K562 (cell line): ENCODE results near the gene JMJD1C. TPM values are rescaled to one million over a fixed set of nuclear protein-coding genes. Genes with fewer than 3 reads are reported as not detected.

ENCODE experiments used
- ARHGAP35 ChIP-seq: fragments of 450-650 bp; IDR thresholded peaks from 2 replicates; pipeline ENCODE4 v1.6.1; 2018; ENCODE audit not compliant: partially characterized antibody
- BCL6 ChIP-seq: fragments of 250-450 bp; sonication (Bioruptor Pico); IDR thresholded peaks from 2 replicates; pipeline ENCODE4 v1.4.0; 2020
- DDX20 ChIP-seq: fragments of 450-650 bp; IDR thresholded peaks from 2 replicates; pipeline ENCODE4 v1.6.1; 2016; ENCODE audit warnings: missing genetic modification characterization, low read depth, mild to moderate bottlenecking, missing compliant biosample characterization, moderate library complexity
- KAT7 ChIP-seq: sonication (generic); formaldehyde crosslinking; IDR thresholded peaks from 2 replicates; pipeline ENCODE4 v1.8.0; 2022; ENCODE audit warnings: missing genetic modification reagents, mild to moderate bottlenecking, borderline replicate concordance
- NFE2 ChIP-seq: IDR thresholded peaks from 2 replicates; pipeline ENCODE4 v1.6.1; 2014; ENCODE audit warnings: antibody characterized with exemption, low read depth
- NRF1 ChIP-seq, 2 experiments: fragments of 450-650 bp; IDR thresholded peaks in 1 of 2; conservative IDR thresholded peaks in 1 of 2; 2 replicates each; pipeline ENCODE4 v1.6.1; 2014; ENCODE audit warnings: mild to moderate bottlenecking in 2 of 2
- PCBP2 ChIP-seq: fragments of 200-400 bp; formaldehyde crosslinking; IDR thresholded peaks from 2 replicates; pipeline ENCODE4 v1.6.1; 2018; ENCODE audit warnings: low read length, low read depth, mild to moderate bottlenecking, moderate library complexity; ENCODE audit not compliant: poor library complexity, severe bottlenecking
- PHF8 ChIP-seq: fragments of 200-600 bp; sonication (generic); IDR thresholded peaks from 2 replicates; pipeline ENCODE4 v1.6.1; 2012; ENCODE audit warnings: mixed run types, mild to moderate bottlenecking, inconsistent platforms, low read length, moderate library complexity, borderline replicate concordance
- POLR3G ChIP-seq: IDR thresholded peaks from 2 replicates; pipeline ENCODE4 v1.6.1; 2011; ENCODE audit not compliant: insufficient read length, insufficient replicate concordance; ENCODE audit errors: extremely low read depth
- PRPF4 ChIP-seq: fragments of 200-400 bp; formaldehyde crosslinking; IDR thresholded peaks from one replicate; pipeline ENCODE4 v1.6.1; 2017; ENCODE audit warnings: low read length, low read depth, mild to moderate bottlenecking; ENCODE audit not compliant: insufficient read depth, poor library complexity, severe bottlenecking
- SMAD4 ChIP-seq: fragments of 250-450 bp; sonication (Bioruptor Pico); conservative IDR thresholded peaks from 2 replicates; pipeline ENCODE4 v1.8.0; 2021; ENCODE audit warnings: inconsistent platforms, mild to moderate bottlenecking, moderate library complexity
- TEAD4 ChIP-seq, 2 experiments: sonication (generic) in 1 of 2; formaldehyde crosslinking in 1 of 2; IDR thresholded peaks; 2 replicates each; pipeline versions ENCODE4 v1.6.1 to v1.8.0; 2012 to 2022; ENCODE audit warnings: borderline replicate concordance in 1 of 2, inconsistent platforms in 1 of 2, low read length in 1 of 2, mild to moderate bottlenecking in 1 of 2, missing genetic modification reagents in 1 of 2
- TGIF2 ChIP-seq: sonication (generic); formaldehyde crosslinking; IDR thresholded peaks from 2 replicates; pipeline ENCODE4 v1.8.1; 2022; ENCODE audit warnings: mild to moderate bottlenecking, missing genetic modification reagents, moderate library complexity
- ZNF143 ChIP-seq: sonication (generic); formaldehyde crosslinking; IDR thresholded peaks from 2 replicates; pipeline ENCODE4 v1.9.0; 2022; ENCODE audit warnings: mild to moderate bottlenecking, missing genetic modification reagents
- ZNF384 ChIP-seq: IDR thresholded peaks from 2 replicates; pipeline ENCODE4 v1.6.1; 2012; ENCODE audit warnings: low read depth, low read length, improper control_type of control experiment
- ZNF668 ChIP-seq: fragments of 250-450 bp; sonication (Bioruptor Pico); IDR thresholded peaks from 2 replicates; pipeline ENCODE4 v1.8.0; 2022; ENCODE audit warnings: mild to moderate bottlenecking, inconsistent platforms
- polyA plus RNA-seq, 8 experiments: library from polyadenylated mRNA; depleted of rRNA in 4 of 8; stranded (reverse) in 5 of 8; unstranded in 3 of 8; fragments of >200 nt; fragmentation: Nextera tagmentation in 2 of 8; fragmentation: Illumina TruSeq in 1 of 8; extraction: Ambion mirVana in 2 of 8; extraction: Trizol in 1 of 8; gene quantifications; 2 replicates each; pipeline versions ENCODE4 v1.2.1 to v1.2.3, GENCODE V29; 2011 to 2014; ENCODE audit warnings: inconsistent platforms in 1 of 8, missing spikeins in 1 of 8
- total RNA-seq, 7 experiments: library from RNA; depleted of rRNA in 6 of 7; stranded (reverse); fragments of >200 nt in 6 of 7; fragmentation: Illumina TruSeq in 2 of 7; extraction: Trizol in 2 of 7; gene quantifications; 2 replicates each; pipeline versions ENCODE4 v1.2.1 to v1.2.3, GENCODE V29; 2011 to 2021; ENCODE audit warnings: low replicate concordance in 1 of 7
- TF ChIP-seq, protein P1 (sequence below), 2 experiments: fragments of 450-650 bp in 1 of 2; IDR thresholded peaks; 2 replicates each; pipeline ENCODE4 v1.6.1; 2011 to 2017; ENCODE audit warnings: low read depth in 2 of 2, antibody characterized with exemption in 1 of 2, borderline replicate concordance in 1 of 2, low read length in 1 of 2, mild to moderate bottlenecking in 1 of 2, mixed read lengths in 1 of 2; ENCODE audit not compliant: control insufficient read depth in 1 of 2
- TF ChIP-seq, protein P2 (sequence below): fragments of 450-650 bp; IDR thresholded peaks from 2 replicates; pipeline ENCODE4 v1.6.1; 2016; ENCODE audit warnings: low read depth, mild to moderate bottlenecking, moderate library complexity
- TF ChIP-seq, protein P3 (sequence below), 2 experiments: fragments of 450-650 bp; IDR thresholded peaks; 2 replicates each; pipeline ENCODE4 v1.6.1; 2018; ENCODE audit warnings: mild to moderate bottlenecking in 2 of 2, low read depth in 1 of 2; ENCODE audit not compliant: partially characterized antibody in 2 of 2

JMJD1C gene
- total and polyA plus RNA-seq, 9 of the 15 experiments (the other 6 are each of a cell fraction or from before 2014, with no cell fraction given) = 25.3 to 68.0 (median 47.2) TPM

DNA sequence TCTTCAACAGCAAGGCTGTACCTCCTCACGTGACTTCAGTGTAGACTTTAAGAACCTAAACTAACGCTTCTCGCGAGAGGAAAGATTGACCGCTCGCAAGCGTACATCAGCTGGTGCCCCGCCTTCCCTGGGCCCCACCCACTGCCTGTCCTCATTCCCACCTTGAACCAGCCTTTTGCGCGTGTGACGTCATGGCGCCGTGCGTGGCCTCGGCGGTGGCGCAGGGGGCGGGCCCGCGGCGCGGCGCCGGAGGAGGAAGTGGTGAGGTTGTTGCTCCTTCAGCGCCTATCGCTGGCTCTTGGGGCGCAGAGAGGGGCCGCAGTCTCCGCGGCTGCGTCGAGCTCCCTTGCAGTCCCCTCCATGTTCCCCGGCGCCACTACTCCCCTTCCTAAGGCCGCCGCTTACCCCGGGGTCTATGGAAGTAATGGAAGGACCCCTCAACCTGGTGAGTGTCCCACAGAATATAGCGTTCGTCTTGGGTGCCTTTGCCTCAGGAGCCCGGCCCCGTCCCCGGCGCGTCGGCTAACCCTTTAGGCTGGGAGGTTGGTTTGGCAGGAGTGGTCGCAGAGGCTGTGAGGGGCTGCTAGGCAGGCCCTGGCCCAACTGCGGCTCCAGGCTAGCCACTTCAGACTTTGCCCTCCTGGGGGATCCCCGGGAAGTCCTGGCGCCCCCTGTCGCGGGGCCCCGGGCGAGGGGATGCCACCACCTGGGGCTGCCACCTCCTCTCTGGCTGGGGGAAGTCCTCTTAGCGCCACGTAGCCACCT lies 332.5 kb downstream of the JMJD1C start, which contains the start of gene NRBF2 (continued):
- TF ChIP-seq, protein P1, sequence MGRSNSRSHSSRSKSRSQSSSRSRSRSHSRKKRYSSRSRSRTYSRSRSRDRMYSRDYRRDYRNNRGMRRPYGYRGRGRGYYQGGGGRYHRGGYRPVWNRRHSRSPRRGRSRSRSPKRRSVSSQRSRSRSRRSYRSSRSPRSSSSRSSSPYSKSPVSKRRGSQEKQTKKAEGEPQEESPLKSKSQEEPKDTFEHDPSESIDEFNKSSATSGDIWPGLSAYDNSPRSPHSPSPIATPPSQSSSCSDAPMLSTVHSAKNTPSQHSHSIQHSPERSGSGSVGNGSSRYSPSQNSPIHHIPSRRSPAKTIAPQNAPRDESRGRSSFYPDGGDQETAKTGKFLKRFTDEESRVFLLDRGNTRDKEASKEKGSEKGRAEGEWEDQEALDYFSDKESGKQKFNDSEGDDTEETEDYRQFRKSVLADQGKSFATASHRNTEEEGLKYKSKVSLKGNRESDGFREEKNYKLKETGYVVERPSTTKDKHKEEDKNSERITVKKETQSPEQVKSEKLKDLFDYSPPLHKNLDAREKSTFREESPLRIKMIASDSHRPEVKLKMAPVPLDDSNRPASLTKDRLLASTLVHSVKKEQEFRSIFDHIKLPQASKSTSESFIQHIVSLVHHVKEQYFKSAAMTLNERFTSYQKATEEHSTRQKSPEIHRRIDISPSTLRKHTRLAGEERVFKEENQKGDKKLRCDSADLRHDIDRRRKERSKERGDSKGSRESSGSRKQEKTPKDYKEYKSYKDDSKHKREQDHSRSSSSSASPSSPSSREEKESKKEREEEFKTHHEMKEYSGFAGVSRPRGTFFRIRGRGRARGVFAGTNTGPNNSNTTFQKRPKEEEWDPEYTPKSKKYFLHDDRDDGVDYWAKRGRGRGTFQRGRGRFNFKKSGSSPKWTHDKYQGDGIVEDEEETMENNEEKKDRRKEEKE (IDR thresholded peaks at IDR 0.05; ENCODE audit: borderline replicate concordance in 1 of 2, control insufficient read depth in 1 of 2, low read depth in 2 of 2, low read length in 1 of 2) = no peak
- no peak for TF ChIP-seq DDX20 (tag)
- TF ChIP-seq NFE2 = no peak
- no peak for TF ChIP-seq TGIF2 (CRISPR knock-in tag)
- TF ChIP-seq, protein P2, sequence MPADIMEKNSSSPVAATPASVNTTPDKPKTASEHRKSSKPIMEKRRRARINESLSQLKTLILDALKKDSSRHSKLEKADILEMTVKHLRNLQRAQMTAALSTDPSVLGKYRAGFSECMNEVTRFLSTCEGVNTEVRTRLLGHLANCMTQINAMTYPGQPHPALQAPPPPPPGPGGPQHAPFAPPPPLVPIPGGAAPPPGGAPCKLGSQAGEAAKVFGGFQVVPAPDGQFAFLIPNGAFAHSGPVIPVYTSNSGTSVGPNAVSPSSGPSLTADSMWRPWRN = no peak
- no peak for TF ChIP-seq PCBP2
- peak; percentile 91 to 93 for TF ChIP-seq NRF1 (conservative IDR thresholded peaks at IDR 0.05 in 1 of 2, IDR thresholded peaks at IDR 0.05 in 1 of 2)
- TF ChIP-seq ZNF668 (CRISPR knock-in tag) = no peak
- TF ChIP-seq BCL6 = no peak
- TF ChIP-seq ZNF384 = no peak
- no peak for TF ChIP-seq ZNF143 (CRISPR knock-in tag)
- no peak for TF ChIP-seq PRPF4
- no peak for TF ChIP-seq POLR3G
- peak; percentile 58; the same call in 1 of the 2 replicates for TF ChIP-seq SMAD4 (CRISPR knock-in tag)
- no peak for TF ChIP-seq KAT7 (CRISPR knock-in tag)
- peak; percentile 98 for TF ChIP-seq PHF8
- TF ChIP-seq, protein P3, sequence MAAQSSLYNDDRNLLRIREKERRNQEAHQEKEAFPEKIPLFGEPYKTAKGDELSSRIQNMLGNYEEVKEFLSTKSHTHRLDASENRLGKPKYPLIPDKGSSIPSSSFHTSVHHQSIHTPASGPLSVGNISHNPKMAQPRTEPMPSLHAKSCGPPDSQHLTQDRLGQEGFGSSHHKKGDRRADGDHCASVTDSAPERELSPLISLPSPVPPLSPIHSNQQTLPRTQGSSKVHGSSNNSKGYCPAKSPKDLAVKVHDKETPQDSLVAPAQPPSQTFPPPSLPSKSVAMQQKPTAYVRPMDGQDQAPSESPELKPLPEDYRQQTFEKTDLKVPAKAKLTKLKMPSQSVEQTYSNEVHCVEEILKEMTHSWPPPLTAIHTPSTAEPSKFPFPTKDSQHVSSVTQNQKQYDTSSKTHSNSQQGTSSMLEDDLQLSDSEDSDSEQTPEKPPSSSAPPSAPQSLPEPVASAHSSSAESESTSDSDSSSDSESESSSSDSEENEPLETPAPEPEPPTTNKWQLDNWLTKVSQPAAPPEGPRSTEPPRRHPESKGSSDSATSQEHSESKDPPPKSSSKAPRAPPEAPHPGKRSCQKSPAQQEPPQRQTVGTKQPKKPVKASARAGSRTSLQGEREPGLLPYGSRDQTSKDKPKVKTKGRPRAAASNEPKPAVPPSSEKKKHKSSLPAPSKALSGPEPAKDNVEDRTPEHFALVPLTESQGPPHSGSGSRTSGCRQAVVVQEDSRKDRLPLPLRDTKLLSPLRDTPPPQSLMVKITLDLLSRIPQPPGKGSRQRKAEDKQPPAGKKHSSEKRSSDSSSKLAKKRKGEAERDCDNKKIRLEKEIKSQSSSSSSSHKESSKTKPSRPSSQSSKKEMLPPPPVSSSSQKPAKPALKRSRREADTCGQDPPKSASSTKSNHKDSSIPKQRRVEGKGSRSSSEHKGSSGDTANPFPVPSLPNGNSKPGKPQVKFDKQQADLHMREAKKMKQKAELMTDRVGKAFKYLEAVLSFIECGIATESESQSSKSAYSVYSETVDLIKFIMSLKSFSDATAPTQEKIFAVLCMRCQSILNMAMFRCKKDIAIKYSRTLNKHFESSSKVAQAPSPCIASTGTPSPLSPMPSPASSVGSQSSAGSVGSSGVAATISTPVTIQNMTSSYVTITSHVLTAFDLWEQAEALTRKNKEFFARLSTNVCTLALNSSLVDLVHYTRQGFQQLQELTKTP (IDR thresholded peaks at IDR 0.05; ENCODE audit: low read depth in 1 of 2, partially characterized antibody in 2 of 2) = peak; percentile 36 to 67
- peak; percentile 94 for TF ChIP-seq ARHGAP35
- no peak; the same call in 1 of the 2 replicates for TF ChIP-seq TEAD4 (IDR thresholded peaks at IDR 0.05; ENCODE audit: low read length)
- no peak for TF ChIP-seq TEAD4 (CRISPR knock-in tag; IDR thresholded peaks at IDR 0.05; ENCODE audit: borderline replicate concordance)
